Measurements from ENCODE around the gene MRPL51. TPM values are rescaled to one million over a fixed set of nuclear protein-coding genes. Genes with fewer than 3 reads are reported as not detected.
A peak's percentile ranks its signal among the peaks of the same experiment; 100 is the strongest.

MRPL51 gene
- total and polyA plus RNA-seq, 2 of the 8 experiments (the other 6 are each of a cell fraction or from before 2014, with no cell fraction given): 119 to 331 TPM

DNA sequence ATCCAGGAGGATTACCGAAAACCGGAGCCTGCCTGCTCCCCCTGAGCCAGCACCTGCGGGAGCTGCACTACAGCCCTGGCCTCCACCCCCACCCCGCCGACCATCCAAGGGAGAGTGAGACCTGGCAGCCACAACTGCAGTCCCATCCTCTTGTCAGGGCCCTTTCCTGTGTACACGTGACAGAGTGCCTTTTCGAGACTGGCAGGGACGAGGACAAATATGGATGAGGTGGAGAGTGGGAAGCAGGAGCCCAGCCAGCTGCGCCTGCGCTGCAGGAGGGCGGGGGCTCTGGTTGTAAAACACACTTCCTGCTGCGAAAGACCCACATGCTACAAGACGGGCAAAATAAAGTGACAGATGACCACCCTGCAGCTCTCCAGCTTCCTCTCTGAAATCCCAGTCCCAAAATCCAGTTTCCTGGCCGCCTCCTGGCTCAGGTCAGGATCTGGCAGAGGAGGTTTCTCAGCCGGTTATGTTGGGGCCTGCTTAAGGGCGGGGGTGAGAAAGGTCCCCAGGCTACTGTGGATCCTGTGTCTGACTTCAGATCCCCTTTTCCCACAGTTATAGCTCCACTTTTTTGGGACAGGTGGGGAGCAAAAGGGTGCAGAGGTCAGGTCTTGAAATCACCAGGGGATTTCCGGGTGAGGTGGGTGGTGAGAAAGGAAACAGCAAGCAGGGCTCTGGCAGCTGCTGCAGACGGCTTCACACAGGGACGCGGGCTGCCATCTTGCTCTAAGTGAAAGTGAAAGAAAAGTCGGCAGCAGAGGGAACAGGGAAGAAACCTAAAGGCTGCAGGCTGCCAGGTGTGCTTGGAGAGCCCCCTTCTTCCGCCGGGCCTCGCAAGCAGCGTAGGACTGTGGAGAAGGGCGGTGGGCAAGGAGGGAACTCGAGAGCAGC is 41.5 kb downstream of the MRPL51 start, which contains the start of gene TAPBPL (continued):
- TF ChIP-seq, protein P1, sequence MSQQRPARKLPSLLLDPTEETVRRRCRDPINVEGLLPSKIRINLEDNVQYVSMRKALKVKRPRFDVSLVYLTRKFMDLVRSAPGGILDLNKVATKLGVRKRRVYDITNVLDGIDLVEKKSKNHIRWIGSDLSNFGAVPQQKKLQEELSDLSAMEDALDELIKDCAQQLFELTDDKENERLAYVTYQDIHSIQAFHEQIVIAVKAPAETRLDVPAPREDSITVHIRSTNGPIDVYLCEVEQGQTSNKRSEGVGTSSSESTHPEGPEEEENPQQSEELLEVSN (IDR thresholded peaks at IDR 0.05): peak; percentile 45
- TF ChIP-seq CBX8 (IDR thresholded peaks at IDR 0.05; ENCODE audit: borderline replicate concordance, low read depth, low read length) (no peak), TBP (IDR thresholded peaks at IDR 0.05; ENCODE audit: low read depth, low read length) (0 out of 2 replicates have a peak, but pooled peaks have one; percentile 15), KDM4A (IDR thresholded peaks at IDR 0.05; ENCODE audit: low read depth, low read length, severe bottlenecking) (peak; percentile 6)

Data from H1 (cell line).